ENCODE measurements around the gene ZNF148. TPM values are rescaled to one million over a fixed set of nuclear protein-coding genes. Genes with fewer than 3 reads are reported as not detected.

ZNF148 gene
- polyA plus RNA-seq, 4 donors, result 36.6 to 56.7 (median 44.2) TPM

GRCh38 chr3:125229707-125230106 lies 145.4 kb downstream of the ZNF148 start:
- DNase-seq (ENCODE audit: low read depth in 4 of 4, low spot score in 3 of 4), result no peak

GRCh38 chr3:125229168-125229567 lies 146.0 kb downstream of the ZNF148 start:
- no peak for DNase-seq (ENCODE audit: low read depth in 4 of 4, low spot score in 3 of 4)

- DNase-seq (ENCODE audit: low read depth in 4 of 4, low spot score in 3 of 4), result no peak
These were observed 153.3 kb downstream of the ZNF148 start for GRCh38 chr3:125221831-125222230.

- DNase-seq (ENCODE audit: low read depth in 4 of 4, low spot score in 3 of 4), result no peak
These were observed 154.2 kb downstream of the ZNF148 start for GRCh38 chr3:125220727-125221429.

- no peak for DNase-seq (ENCODE audit: low read depth in 4 of 4, low spot score in 3 of 4)
These were observed 154.9 kb downstream of the ZNF148 start for GRCh38 chr3:125220183-125220582.

GRCh38 chr3:125219261-125219701 lies 155.8 kb downstream of the ZNF148 start:
- DNase-seq (ENCODE audit: low read depth in 4 of 4, low spot score in 3 of 4), result no peak

- no peak for DNase-seq (ENCODE audit: low read depth in 4 of 4, low spot score in 3 of 4)
These were observed 160.4 kb downstream of the ZNF148 start for GRCh38 chr3:125214738-125215137.

- no peak for DNase-seq (ENCODE audit: low read depth in 4 of 4, low spot score in 3 of 4)
These were observed 161.1 kb downstream of the ZNF148 start for GRCh38 chr3:125213946-125214542.

- DNase-seq (ENCODE audit: low read depth in 4 of 4, low spot score in 3 of 4), result no peak
These were observed 161.8 kb downstream of the ZNF148 start for GRCh38 chr3:125213364-125213755.

- DNase-seq (ENCODE audit: low read depth in 4 of 4, low spot score in 3 of 4), result no peak
These were observed 162.4 kb downstream of the ZNF148 start, which contains the start of gene SLC12A8 for GRCh38 chr3:125212509-125213363. SLC12A8 (minus strand) TSS chr3:125212748; CDS start chr3:125211349, 1,399 bp downstream.

GRCh38 chr3:125212091-125212508 lies 163.0 kb downstream of the ZNF148 start:
- no peak for DNase-seq (ENCODE audit: low read depth in 4 of 4, low spot score in 3 of 4)

GRCh38 chr3:125211523-125212090 lies 163.5 kb downstream of the ZNF148 start:
- no peak for DNase-seq (ENCODE audit: low read depth in 4 of 4, low spot score in 3 of 4)

- no peak for DNase-seq (ENCODE audit: low read depth in 4 of 4, low spot score in 3 of 4)
These were observed 167.1 kb downstream of the ZNF148 start for GRCh38 chr3:125207949-125208568.

GRCh38 chr3:125207507-125207906 lies 167.6 kb downstream of the ZNF148 start:
- no peak for DNase-seq (ENCODE audit: low read depth in 4 of 4, low spot score in 3 of 4)

GRCh38 chr3:125206934-125207333 lies 168.2 kb downstream of the ZNF148 start:
- DNase-seq (ENCODE audit: low read depth in 4 of 4, low spot score in 3 of 4), result no peak

GRCh38 chr3:125203731-125204130 lies 171.4 kb downstream of the ZNF148 start:
- no peak for DNase-seq (ENCODE audit: low read depth in 4 of 4, low spot score in 3 of 4)

- DNase-seq (ENCODE audit: low read depth in 4 of 4, low spot score in 3 of 4), result no peak
These were observed 172.9 kb downstream of the ZNF148 start for GRCh38 chr3:125202197-125202596.

- DNase-seq (ENCODE audit: low read depth in 4 of 4, low spot score in 3 of 4), result no peak
These were observed 174.4 kb downstream of the ZNF148 start for GRCh38 chr3:125200731-125201139.

- no peak for DNase-seq (ENCODE audit: low read depth in 4 of 4, low spot score in 3 of 4)
These were observed 180.1 kb downstream of the ZNF148 start for GRCh38 chr3:125194849-125195601.
